A549 (cell line): ENCODE measurements around the gene GIMAP8. TPM values are rescaled to one million over a fixed set of nuclear protein-coding genes. Genes with fewer than 3 reads are reported as not detected.

ENCODE experiments used
- ATAC-seq, 2 experiments: fragments of 200-7000 bp in 1 of 2; fragments of >200 bp in 1 of 2; cut with Nextera tagmentation in 1 of 2; cut with Tn5 transposase in 1 of 2; 3 replicates each; pipeline versions ENCODE4 v1.8.0 to v1.9.1; 2018 to 2020; ENCODE audit warnings: mild to moderate bottlenecking in 1 of 2, moderate library complexity in 1 of 2
- CTCF ChIA-PET: fragments of 300-600 bp; sonication (Branson Sonifier 250); formaldehyde crosslinking; extraction: SDS; loops from one replicate; lab custom pipeline; 2021; ENCODE audit warnings: antibody characterized with exemption, inconsistent platforms; lab: Yijun Ruan, JAX
- POLR2A ChIA-PET: fragments of 350-600 bp; formaldehyde crosslinking; extraction: SDS; loops from one replicate; lab custom pipeline; 2021; ENCODE audit warnings: antibody characterized with exemption, inconsistent platforms; lab: Yijun Ruan, JAX
- DNase-seq, 2 experiments: peaks; one replicate each; pipeline versions ENCODE4 v3.0.0 to v3.0.0-alpha.2; 2011 to 2016; ENCODE audit warnings: low read depth in 1 of 2, low spot score in 1 of 2
- FAIRE-seq: peaks from 2 replicates; lab custom pipeline; 2011; peaks lifted over from hg19 to GRCh38; lab: Jason Lieb, UNC
- H3K27ac ChIP-seq, 2 experiments: fragments of >200 bp; sonication (Bioruptor Twin); formaldehyde crosslinking; 3 replicates each; pipeline ENCODE4 v1.5.1; 2016 to 2017
- H3K4me1 ChIP-seq: fragments of >200 bp; sonication (Bioruptor Twin); formaldehyde crosslinking; 3 replicates; pipeline ENCODE4 v1.6.1; 2016
- H3K4me2 ChIP-seq: fragments of >200 bp; sonication (Bioruptor Twin); formaldehyde crosslinking; 3 replicates; pipeline ENCODE4 v1.6.1; 2016
- H3K4me3 ChIP-seq: fragments of >200 bp; sonication (Bioruptor Twin); formaldehyde crosslinking; 3 replicates; pipeline ENCODE4 v1.5.1; 2016
- H3K9me3 ChIP-seq: fragments of >200 bp; sonication (Bioruptor Twin); formaldehyde crosslinking; 3 replicates; pipeline ENCODE4 v1.6.1; 2016
- BCL3 ChIP-seq: fragments of >200 bp; sonication (Bioruptor Twin); formaldehyde crosslinking; IDR thresholded peaks from 3 replicates; pipeline ENCODE4 v1.6.1; 2016
- CBX2 ChIP-seq: fragments of 200-600 bp; sonication (generic); IDR thresholded peaks from 2 replicates; pipeline ENCODE4 v1.6.1; 2016; ENCODE audit warnings: low read depth, mild to moderate bottlenecking, borderline replicate concordance
- CBX8 ChIP-seq: fragments of 200-600 bp; sonication (generic); IDR thresholded peaks from 2 replicates; pipeline ENCODE4 v1.6.1; 2016
- CEBPB ChIP-seq, 2 experiments: fragments of >200 bp in 1 of 2; sonication (Bioruptor Twin) in 1 of 2; formaldehyde crosslinking in 1 of 2; IDR thresholded peaks; 2 replicates each; pipeline ENCODE4 v1.6.1; 2012 to 2016
- CHD4 ChIP-seq: fragments of 200-600 bp; sonication (generic); IDR thresholded peaks from 2 replicates; pipeline ENCODE4 v1.6.1; 2016; ENCODE audit warnings: antibody characterized with exemption, mild to moderate bottlenecking, borderline replicate concordance
- EHF ChIP-seq: fragments of 250-450 bp; sonication (Bioruptor Pico); IDR thresholded peaks from 2 replicates; pipeline ENCODE4 v1.5.0; 2020; ENCODE audit warnings: mild to moderate bottlenecking
- EP300 ChIP-seq, 2 experiments: fragments of >200 bp; sonication (Bioruptor Twin); formaldehyde crosslinking; IDR thresholded peaks; 2 replicates in 1 of 2; 3 replicates in 1 of 2; pipeline ENCODE4 v1.6.1; 2016 to 2017
- ESRRA ChIP-seq: fragments of 150-350 bp; IDR thresholded peaks from 2 replicates; pipeline ENCODE4 v1.6.1; 2014; ENCODE audit warnings: mild to moderate bottlenecking, low read length, borderline replicate concordance
- FOSL2 ChIP-seq, 2 experiments: fragments of 450-650 bp in 1 of 2; fragments of >200 bp in 1 of 2; sonication (Bioruptor Twin) in 1 of 2; formaldehyde crosslinking; IDR thresholded peaks; 2 replicates each; pipeline versions ENCODE4 v1.5.0 to v1.6.1; 2016 to 2020; ENCODE audit warnings: mild to moderate bottlenecking in 1 of 2, moderate library complexity in 1 of 2
- FOXS1 ChIP-seq: fragments of 250-450 bp; sonication (Bioruptor Pico); IDR thresholded peaks from 2 replicates; pipeline ENCODE4 v1.5.0; 2020; ENCODE audit warnings: mild to moderate bottlenecking, moderate library complexity
- HEYL ChIP-seq: fragments of 250-450 bp; sonication (Bioruptor Pico); IDR thresholded peaks from 2 replicates; pipeline ENCODE4 v1.8.0; 2021; ENCODE audit warnings: mild to moderate bottlenecking, moderate library complexity
- HMGXB4 ChIP-seq: fragments of 250-450 bp; sonication (Bioruptor Pico); IDR thresholded peaks from 2 replicates; pipeline ENCODE4 v1.5.0; 2021; ENCODE audit warnings: mild to moderate bottlenecking, moderate library complexity, borderline replicate concordance
- JUN ChIP-seq, 2 experiments: fragments of >200 bp; sonication (Bioruptor Twin); formaldehyde crosslinking; IDR thresholded peaks; 2 replicates in 1 of 2; 3 replicates in 1 of 2; pipeline ENCODE4 v1.6.1; 2016 to 2017
- KDM1A ChIP-seq: fragments of 200-600 bp; sonication (generic); IDR thresholded peaks from 2 replicates; pipeline ENCODE4 v1.6.1; 2016; ENCODE audit warnings: low read depth, mild to moderate bottlenecking
- KDM5A ChIP-seq: fragments of 200-600 bp; sonication (generic); IDR thresholded peaks from 2 replicates; pipeline ENCODE4 v1.6.1; 2016; ENCODE audit warnings: antibody characterized with exemption, mild to moderate bottlenecking
- MAX ChIP-seq: IDR thresholded peaks from 2 replicates; pipeline ENCODE4 v1.6.1; 2012
- MYC ChIP-seq: IDR thresholded peaks from 2 replicates; pipeline ENCODE4 v1.6.1; 2012; ENCODE audit warnings: mild to moderate bottlenecking, inconsistent platforms, low read length, improper control_type of control experiment, borderline replicate concordance
- NFE2L2 ChIP-seq: fragments of 150-350 bp; conservative IDR thresholded peaks from 2 replicates; pipeline ENCODE4 v1.6.1; 2014; ENCODE audit warnings: low read length
- NPAS2 ChIP-seq: fragments of 250-450 bp; sonication (Bioruptor Pico); IDR thresholded peaks from 2 replicates; pipeline ENCODE4 v1.8.0; 2022; ENCODE audit warnings: mild to moderate bottlenecking, moderate library complexity, borderline replicate concordance
- POLR2A ChIP-seq: IDR thresholded peaks from 2 replicates; pipeline ENCODE4 v1.6.1; 2012; ENCODE audit warnings: mild to moderate bottlenecking, low read length
- POLR2AphosphoS2 ChIP-seq: conservative IDR thresholded peaks from 2 replicates; pipeline ENCODE4 v1.6.1; 2012; ENCODE audit warnings: low read length, improper control_type of control experiment, inconsistent platforms
- RAD21 ChIP-seq, 2 experiments: fragments of >200 bp in 1 of 2; sonication (Bioruptor Twin) in 1 of 2; formaldehyde crosslinking in 1 of 2; IDR thresholded peaks in 1 of 2; conservative IDR thresholded peaks in 1 of 2; 2 replicates in 1 of 2; 3 replicates in 1 of 2; pipeline ENCODE4 v1.6.1; 2012 to 2018; ENCODE audit warnings: inconsistent platforms in 1 of 2
- RNF2 ChIP-seq: fragments of 200-600 bp; sonication (generic); IDR thresholded peaks from 2 replicates; pipeline ENCODE4 v1.6.1; 2016; ENCODE audit warnings: low read depth, mild to moderate bottlenecking, antibody characterized with exemption, moderate library complexity, borderline replicate concordance
- SMC3 ChIP-seq: fragments of >200 bp; sonication (Bioruptor Twin); formaldehyde crosslinking; IDR thresholded peaks from 3 replicates; pipeline ENCODE4 v1.6.1; 2018; ENCODE audit warnings: inconsistent platforms
- TFCP2L1 ChIP-seq: fragments of 250-450 bp; sonication (Bioruptor Pico); IDR thresholded peaks from 2 replicates; pipeline ENCODE4 v1.5.0; 2021; ENCODE audit warnings: mild to moderate bottlenecking
- USF2 ChIP-seq: fragments of 450-650 bp; IDR thresholded peaks from 2 replicates; pipeline ENCODE4 v1.6.1; 2014; ENCODE audit warnings: antibody characterized with exemption
- ZC3H11A ChIP-seq: fragments of 450-650 bp; IDR thresholded peaks from 2 replicates; pipeline ENCODE4 v1.6.1; 2014; ENCODE audit warnings: antibody characterized with exemption, mild to moderate bottlenecking
- ZNF302 ChIP-seq: fragments of 250-450 bp; sonication (Bioruptor Pico); IDR thresholded peaks from 2 replicates; pipeline ENCODE4 v1.9.0; 2021; ENCODE audit warnings: inconsistent platforms, mild to moderate bottlenecking, moderate library complexity
- WGBS: methylation state at CpG from one replicate; pipeline ENCODE4 v1.1.6; 2017; ENCODE audit errors: missing lambda C conversion rate; 5-methylcytosine and 5-hydroxymethylcytosine counted together
- polyA plus RNA-seq, 4 experiments: library from polyadenylated mRNA; depleted of rRNA in 3 of 4; stranded (reverse); fragments of >200 nt; fragmentation: RNase III in 1 of 4; extraction: RNeasy Plus Mini Kit Qiagen cat#74134 plus additional on column Dnase treatment in 1 of 4; gene quantifications; 2 replicates in 3 of 4; 3 replicates in 1 of 4; pipeline ENCODE4 v1.2.3, GENCODE V29; 2011 to 2017
- TF ChIP-seq, protein P1 (sequence below): fragments of 150-350 bp; IDR thresholded peaks from 2 replicates; pipeline ENCODE4 v1.6.1; 2014; ENCODE audit warnings: low read depth, mild to moderate bottlenecking, low read length
- TF ChIP-seq, protein P2 (sequence below): fragments of 200-600 bp; sonication (generic); IDR thresholded peaks from 2 replicates; pipeline ENCODE4 v1.6.1; 2016; ENCODE audit warnings: antibody characterized with exemption, mild to moderate bottlenecking, moderate library complexity

GIMAP8 gene
- polyA plus RNA-seq, 2 of the 4 experiments (the other 2 are of a cell fraction) = not detected

DNA sequence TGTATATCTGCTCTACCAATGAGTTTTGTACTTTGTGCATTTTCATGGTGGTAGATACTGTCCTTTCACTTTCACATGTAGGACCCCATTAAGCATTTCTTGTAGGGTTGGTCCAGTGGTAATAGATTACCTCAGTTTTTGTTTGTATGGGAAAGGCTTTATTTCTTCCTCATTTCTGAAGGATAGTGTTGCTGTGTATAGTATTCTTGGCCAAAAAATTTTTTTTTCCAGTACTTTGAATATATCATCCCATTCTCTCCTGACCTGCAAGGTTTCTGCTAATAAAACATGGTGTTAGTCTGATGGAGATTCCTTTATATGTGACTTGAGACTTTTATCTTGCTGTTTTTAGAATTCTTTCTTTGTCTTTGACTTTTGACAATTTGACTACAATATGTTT, 12.0 kb downstream of the GIMAP8 start:
- no peaks in the 10 kb centered on the region for H3K9me3 ChIP-seq
- DNase-seq (no peak), FAIRE-seq (no peak), ATAC-seq (no peak)
- POLR2A ChIA-PET = no interaction called here
- CTCF ChIA-PET = no interaction called here
- H3K4me3 ChIP-seq = no peak overlapping the region
- no peak overlapping the region for H3K27ac ChIP-seq
- TF ChIP-seq RAD21 (conservative IDR thresholded peaks at IDR 0.05 in 1 of 2, IDR thresholded peaks at IDR 0.05 in 1 of 2) = no peak
- TF ChIP-seq CHD4 = no peak
- TF ChIP-seq POLR2AphosphoS2 = no peak
- no peak for TF ChIP-seq RNF2
- TF ChIP-seq ZC3H11A = no peak
- no peak for TF ChIP-seq MYC
- TF ChIP-seq BCL3 = no peak
- no peak for TF ChIP-seq KDM1A
- TF ChIP-seq FOXS1 (CRISPR knock-in tag) = no peak
- TF ChIP-seq EHF (CRISPR knock-in tag) = no peak
- TF ChIP-seq NFE2L2 = no peak
- no peak for TF ChIP-seq SMC3
- no peak for TF ChIP-seq KDM5A
- no peak for TF ChIP-seq HMGXB4
- TF ChIP-seq USF2 = no peak
- TF ChIP-seq NPAS2 (CRISPR knock-in tag) = no peak
- TF ChIP-seq CBX8 = no peak
- TF ChIP-seq, protein P1, sequence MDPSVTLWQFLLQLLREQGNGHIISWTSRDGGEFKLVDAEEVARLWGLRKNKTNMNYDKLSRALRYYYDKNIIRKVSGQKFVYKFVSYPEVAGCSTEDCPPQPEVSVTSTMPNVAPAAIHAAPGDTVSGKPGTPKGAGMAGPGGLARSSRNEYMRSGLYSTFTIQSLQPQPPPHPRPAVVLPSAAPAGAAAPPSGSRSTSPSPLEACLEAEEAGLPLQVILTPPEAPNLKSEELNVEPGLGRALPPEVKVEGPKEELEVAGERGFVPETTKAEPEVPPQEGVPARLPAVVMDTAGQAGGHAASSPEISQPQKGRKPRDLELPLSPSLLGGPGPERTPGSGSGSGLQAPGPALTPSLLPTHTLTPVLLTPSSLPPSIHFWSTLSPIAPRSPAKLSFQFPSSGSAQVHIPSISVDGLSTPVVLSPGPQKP = no peak
- no peak for TF ChIP-seq MAX
- no peak overlapping the region for H3K4me2 ChIP-seq
- H3K4me1 ChIP-seq = no peaks in the 10 kb centered on the region

GRCh38 chr7:150463461-150463860, 13.0 kb downstream of the GIMAP8 start:
- CTCF ChIA-PET = no interaction called here
- DNase-seq = no peak
- Histone ChIP-seq H3K27ac (no peak overlapping the region), H3K4me1 (no peaks in the 10 kb centered on the region), H3K9me3 (no peaks in the 10 kb centered on the region), H3K4me3 (no peak overlapping the region), H3K4me2 (no peak overlapping the region)
- 0% methylated on average over 1 of the region's 1 CpG for WGBS
- no peak for ATAC-seq
- POLR2A ChIA-PET = no interaction called here
- no peak for FAIRE-seq
- TF ChIP-seq HEYL (CRISPR knock-in tag) (no peak), CEBPB (IDR thresholded peaks at IDR 0.05) (no peak), CBX2 (no peak), MAX (no peak), TFCP2L1 (CRISPR knock-in tag) (no peak), POLR2A (no peak), FOSL2 (IDR thresholded peaks at IDR 0.05) (no peak), FOSL2 (CRISPR knock-in tag; IDR thresholded peaks at IDR 0.05) (no peak), USF2 (no peak), ZNF302 (CRISPR knock-in tag) (no peak), JUN (IDR thresholded peaks at IDR 0.05) (no peak), KDM5A (no peak), EP300 (IDR thresholded peaks at IDR 0.05) (no peak), ESRRA (no peak)
- TF ChIP-seq, protein P2, sequence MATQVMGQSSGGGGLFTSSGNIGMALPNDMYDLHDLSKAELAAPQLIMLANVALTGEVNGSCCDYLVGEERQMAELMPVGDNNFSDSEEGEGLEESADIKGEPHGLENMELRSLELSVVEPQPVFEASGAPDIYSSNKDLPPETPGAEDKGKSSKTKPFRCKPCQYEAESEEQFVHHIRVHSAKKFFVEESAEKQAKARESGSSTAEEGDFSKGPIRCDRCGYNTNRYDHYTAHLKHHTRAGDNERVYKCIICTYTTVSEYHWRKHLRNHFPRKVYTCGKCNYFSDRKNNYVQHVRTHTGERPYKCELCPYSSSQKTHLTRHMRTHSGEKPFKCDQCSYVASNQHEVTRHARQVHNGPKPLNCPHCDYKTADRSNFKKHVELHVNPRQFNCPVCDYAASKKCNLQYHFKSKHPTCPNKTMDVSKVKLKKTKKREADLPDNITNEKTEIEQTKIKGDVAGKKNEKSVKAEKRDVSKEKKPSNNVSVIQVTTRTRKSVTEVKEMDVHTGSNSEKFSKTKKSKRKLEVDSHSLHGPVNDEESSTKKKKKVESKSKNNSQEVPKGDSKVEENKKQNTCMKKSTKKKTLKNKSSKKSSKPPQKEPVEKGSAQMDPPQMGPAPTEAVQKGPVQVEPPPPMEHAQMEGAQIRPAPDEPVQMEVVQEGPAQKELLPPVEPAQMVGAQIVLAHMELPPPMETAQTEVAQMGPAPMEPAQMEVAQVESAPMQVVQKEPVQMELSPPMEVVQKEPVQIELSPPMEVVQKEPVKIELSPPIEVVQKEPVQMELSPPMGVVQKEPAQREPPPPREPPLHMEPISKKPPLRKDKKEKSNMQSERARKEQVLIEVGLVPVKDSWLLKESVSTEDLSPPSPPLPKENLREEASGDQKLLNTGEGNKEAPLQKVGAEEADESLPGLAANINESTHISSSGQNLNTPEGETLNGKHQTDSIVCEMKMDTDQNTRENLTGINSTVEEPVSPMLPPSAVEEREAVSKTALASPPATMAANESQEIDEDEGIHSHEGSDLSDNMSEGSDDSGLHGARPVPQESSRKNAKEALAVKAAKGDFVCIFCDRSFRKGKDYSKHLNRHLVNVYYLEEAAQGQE = no peak
